Activated T-cell treated with anti-CD3 and anti-CD28 coated beads, Interleukin-2, amount 50 U/mL, for 24 hours (primary cell): ENCODE results near the gene PASK.

Experiments
- DNase-seq: peaks from one replicate; pipeline ENCODE4 v3.0.0-alpha.2; 2020
- H3K27ac Mint-ChIP-seq: 2 replicates; pipeline ENCODE4 v1.8.0; 2020; ENCODE audit warnings: mild to moderate bottlenecking, mixed read lengths
- H3K27me3 Mint-ChIP-seq: 2 replicates; pipeline ENCODE4 v1.8.0; 2020; ENCODE audit warnings: mixed read lengths
- H3K36me3 Mint-ChIP-seq: 2 replicates; pipeline ENCODE4 v1.8.0; 2020; ENCODE audit warnings: low read depth, mixed read lengths
- H3K4me1 Mint-ChIP-seq: 2 replicates; pipeline ENCODE4 v1.8.0; 2020; ENCODE audit warnings: low read depth, mixed read lengths
- H3K4me3 Mint-ChIP-seq: 2 replicates; pipeline ENCODE4 v1.8.0; 2020; ENCODE audit warnings: mild to moderate bottlenecking, moderate library complexity, mixed read lengths
- H3K9me3 Mint-ChIP-seq: 2 replicates; pipeline ENCODE4 v1.8.0; 2020; ENCODE audit warnings: mixed read lengths

PASK gene

GRCh38 chr2:241187101-241187917, 38.0 kb upstream of the PASK start:
- Mint-ChIP-seq H3K36me3 (peaks cover 13% of the 10 kb centered on the region), H3K27me3 (no peaks in the 10 kb centered on the region), H3K4me1 (no peaks in the 10 kb centered on the region), H3K27ac (no peak overlapping the region), H3K9me3 (no peaks in the 10 kb centered on the region), H3K4me3 (no peak overlapping the region)
- DNase-seq = no peak

GRCh38 chr2:241185961-241186360, 36.7 kb upstream of the PASK start:
- no peak overlapping the region for H3K27ac Mint-ChIP-seq
- no peaks in the 10 kb centered on the region for H3K4me1 Mint-ChIP-seq
- H3K9me3 Mint-ChIP-seq = no peaks in the 10 kb centered on the region
- peaks cover 22% of the 10 kb centered on the region for H3K36me3 Mint-ChIP-seq
- no peak overlapping the region for H3K4me3 Mint-ChIP-seq
- no peak for DNase-seq
- H3K27me3 Mint-ChIP-seq = no peaks in the 10 kb centered on the region

- Mint-ChIP-seq H3K27me3 (no peaks in the 10 kb centered on the region), H3K9me3 (no peaks in the 10 kb centered on the region), H3K27ac (no peak overlapping the region), H3K36me3 (peaks cover 31% of the 10 kb centered on the region), H3K4me1 (peaks cover 8% of the 10 kb centered on the region), H3K4me3 (no peak overlapping the region)
- DNase-seq = no peak
Measured at GRCh38 chr2:241184901-241185300, 35.6 kb upstream of the PASK start.

- no peak for DNase-seq
- Mint-ChIP-seq H3K4me3 (no peak overlapping the region), H3K9me3 (no peaks in the 10 kb centered on the region), H3K27ac (no peak overlapping the region), H3K27me3 (no peaks in the 10 kb centered on the region), H3K4me1 (peaks cover 18% of the 10 kb centered on the region), H3K36me3 (peaks cover 45% of the 10 kb centered on the region)
Measured at GRCh38 chr2:241183221-241183620, 33.9 kb upstream of the PASK start.

GRCh38 chr2:241182531-241183133, 33.4 kb upstream of the PASK start:
- DNase-seq = no peak
- H3K9me3 Mint-ChIP-seq = no peaks in the 10 kb centered on the region
- H3K36me3 Mint-ChIP-seq = peaks cover 51% of the 10 kb centered on the region
- H3K4me3 Mint-ChIP-seq = no peak overlapping the region
- no peaks in the 10 kb centered on the region for H3K27me3 Mint-ChIP-seq
- H3K27ac Mint-ChIP-seq = no peak overlapping the region
- peaks cover 18% of the 10 kb centered on the region for H3K4me1 Mint-ChIP-seq

- peaks cover 56% of the 10 kb centered on the region for H3K36me3 Mint-ChIP-seq
- H3K27me3 Mint-ChIP-seq = no peaks in the 10 kb centered on the region
- no peak overlapping the region for H3K4me3 Mint-ChIP-seq
- H3K9me3 Mint-ChIP-seq = no peaks in the 10 kb centered on the region
- DNase-seq = no peak
- no peak overlapping the region for H3K27ac Mint-ChIP-seq
- H3K4me1 Mint-ChIP-seq = peaks cover 18% of the 10 kb centered on the region
Measured at GRCh38 chr2:241182126-241182525, 32.9 kb upstream of the PASK start.

GRCh38 chr2:241180495-241180894, 31.2 kb upstream of the PASK start:
- DNase-seq = no peak
- Mint-ChIP-seq H3K27me3 (no peaks in the 10 kb centered on the region), H3K4me3 (no peak overlapping the region), H3K9me3 (no peaks in the 10 kb centered on the region), H3K36me3 (peaks cover 69% of the 10 kb centered on the region), H3K4me1 (peaks cover 18% of the 10 kb centered on the region), H3K27ac (no peak overlapping the region)

- no peaks in the 10 kb centered on the region for H3K9me3 Mint-ChIP-seq
- H3K36me3 Mint-ChIP-seq = peaks cover 74% of the 10 kb centered on the region
- DNase-seq = no peak
- no peaks in the 10 kb centered on the region for H3K27me3 Mint-ChIP-seq
- peaks cover 18% of the 10 kb centered on the region for H3K4me1 Mint-ChIP-seq
- peak overlapping the region; percentile 39 for H3K27ac Mint-ChIP-seq
- H3K4me3 Mint-ChIP-seq = no peak overlapping the region
Measured at GRCh38 chr2:241179899-241180298, 30.6 kb upstream of the PASK start.

GRCh38 chr2:241178961-241179360, 29.7 kb upstream of the PASK start:
- Mint-ChIP-seq H3K27ac (no peak overlapping the region), H3K4me1 (peaks cover 18% of the 10 kb centered on the region), H3K9me3 (no peaks in the 10 kb centered on the region), H3K4me3 (no peak overlapping the region), H3K36me3 (peaks cover 81% of the 10 kb centered on the region), H3K27me3 (no peaks in the 10 kb centered on the region)
- DNase-seq = no peak

GRCh38 chr2:241177526-241178334, 28.5 kb upstream of the PASK start:
- Mint-ChIP-seq H3K9me3 (no peaks in the 10 kb centered on the region), H3K36me3 (peaks cover 81% of the 10 kb centered on the region), H3K4me3 (no peak overlapping the region), H3K27me3 (no peaks in the 10 kb centered on the region), H3K27ac (no peak overlapping the region), H3K4me1 (peaks cover 18% of the 10 kb centered on the region)
- no peak for DNase-seq

- Mint-ChIP-seq H3K9me3 (peaks cover 15% of the 10 kb centered on the region), H3K36me3 (peaks cover 87% of the 10 kb centered on the region), H3K4me1 (no peaks in the 10 kb centered on the region), H3K27me3 (no peaks in the 10 kb centered on the region), H3K27ac (no peak overlapping the region), H3K4me3 (no peak overlapping the region)
- DNase-seq = no peak
Measured at GRCh38 chr2:241173557-241173956, 24.3 kb upstream of the PASK start.

- Mint-ChIP-seq H3K27ac (no peak overlapping the region), H3K36me3 (peaks cover 90% of the 10 kb centered on the region), H3K27me3 (no peaks in the 10 kb centered on the region), H3K4me3 (no peak overlapping the region), H3K9me3 (peaks cover 15% of the 10 kb centered on the region), H3K4me1 (no peaks in the 10 kb centered on the region)
- DNase-seq = no peak
Measured at GRCh38 chr2:241168366-241168765, 19.1 kb upstream of the PASK start.

- Mint-ChIP-seq H3K36me3 (peaks cover 85% of the 10 kb centered on the region), H3K4me1 (no peaks in the 10 kb centered on the region), H3K9me3 (no peaks in the 10 kb centered on the region), H3K4me3 (no peak overlapping the region), H3K27ac (no peak overlapping the region), H3K27me3 (no peaks in the 10 kb centered on the region)
- DNase-seq = no peak
Measured at GRCh38 chr2:241163601-241164118, 14.4 kb upstream of the PASK start.

GRCh38 chr2:241161646-241162281, 12.5 kb upstream of the PASK start:
- DNase-seq = no peak
- no peaks in the 10 kb centered on the region for H3K27me3 Mint-ChIP-seq
- H3K4me3 Mint-ChIP-seq = no peak overlapping the region
- peaks cover 85% of the 10 kb centered on the region for H3K36me3 Mint-ChIP-seq
- peak overlapping the region; percentile 6 for H3K27ac Mint-ChIP-seq
- H3K9me3 Mint-ChIP-seq = no peaks in the 10 kb centered on the region
- peaks cover under 1% of the 10 kb centered on the region for H3K4me1 Mint-ChIP-seq
